Inflammatory macrophage treated with lipopolysaccharide for 1 hour (primary cell): ENCODE measurements around the gene OR1D2.
"Not testable (repeated sequence)": the region's sequence is repeated elsewhere in the genome, so short reads cannot be mapped to it uniquely, and the experiment has no call there.

Experiments
- DNase-seq, 2 donors: peaks; one replicate each; pipeline ENCODE4 v3.0.0-alpha.2; 2020 to 2022

The OR1D2 gene

GRCh38 chr17:3104322-3104721 is at the start of gene OR1D2:
TSS of gene OR1D2 (minus strand) at chr17:3104422. CDS start at chr17:3092996, 11,426 bp downstream.
- no peak for DNase-seq

- not testable (repeated sequence) for DNase-seq
Measured at GRCh38 chr17:3137494-3137893, 33.3 kb upstream of the OR1D2 start.

GRCh38 chr17:3127451-3127850 is 23.2 kb upstream of the OR1D2 start, which contains the start of gene OR1G1:
TSS of gene OR1G1 (minus strand) at chr17:3127551. CDS start at chr17:3127551, 0 bp downstream.
- DNase-seq, result no peak

DNA sequence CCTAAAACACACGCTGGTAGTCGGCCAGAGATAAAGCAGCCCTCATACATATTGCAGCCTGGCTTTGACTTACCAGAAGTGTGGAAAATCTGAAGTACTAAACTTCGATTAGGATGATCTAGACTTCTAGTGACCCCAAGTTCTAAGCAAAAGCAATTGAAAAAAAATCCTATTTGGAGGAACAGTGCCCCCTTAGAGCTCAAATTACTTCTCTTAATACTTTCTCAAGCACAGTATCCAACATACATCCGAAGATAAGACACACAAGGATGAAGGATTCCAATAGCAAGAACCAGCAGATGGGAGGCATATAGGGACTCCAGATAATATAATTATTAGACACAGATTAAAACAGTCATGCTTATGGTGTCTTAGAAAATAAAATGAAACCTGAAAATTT is 30.4 kb downstream of the OR1D2 start:
- not testable (repeated sequence) for DNase-seq

- DNase-seq, result peak; percentile 43 to 61
Measured at GRCh38 chr17:3065192-3065591, 39.0 kb downstream of the OR1D2 start.

- not testable (repeated sequence) for DNase-seq
Measured at GRCh38 chr17:3063507-3063906, 40.7 kb downstream of the OR1D2 start, which contains the start of gene OR1D5. TSS of gene OR1D5 (minus strand) at chr17:3063607. CDS start at chr17:3063607, 0 bp downstream.

DNA sequence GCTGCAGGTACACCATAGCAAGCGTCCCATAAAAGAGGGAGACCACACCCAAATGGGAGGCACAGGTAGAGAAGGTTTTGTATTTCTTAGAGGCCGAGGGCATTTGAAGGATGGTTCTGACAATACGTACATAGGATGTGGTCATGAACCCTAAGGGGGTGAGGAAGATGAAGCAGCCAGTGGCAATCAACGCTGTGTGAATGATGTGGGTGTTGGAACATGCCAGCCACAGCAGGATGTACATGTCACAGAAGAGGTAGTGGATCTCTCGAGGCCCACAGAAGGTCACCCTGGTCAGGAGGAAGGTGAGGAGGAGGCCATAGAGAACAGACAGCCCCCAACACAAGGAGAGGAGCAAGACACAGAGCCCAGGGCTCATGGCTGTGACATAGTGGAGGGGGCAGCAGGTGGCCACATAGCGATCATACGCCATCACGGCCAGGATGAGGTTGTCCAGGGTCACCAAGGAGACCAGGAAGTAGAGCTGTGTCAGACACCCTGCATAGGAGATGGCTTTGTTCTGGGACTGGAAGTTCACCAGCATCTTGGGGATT is 41.3 kb downstream of the OR1D2 start:
- not testable (repeated sequence) for DNase-seq

GRCh38 chr17:3054868-3055267 is 49.4 kb downstream of the OR1D2 start:
- DNase-seq, result not testable (repeated sequence)

- no peak for DNase-seq
Measured at GRCh38 chr17:3049705-3050295, 54.4 kb downstream of the OR1D2 start.

DNA sequence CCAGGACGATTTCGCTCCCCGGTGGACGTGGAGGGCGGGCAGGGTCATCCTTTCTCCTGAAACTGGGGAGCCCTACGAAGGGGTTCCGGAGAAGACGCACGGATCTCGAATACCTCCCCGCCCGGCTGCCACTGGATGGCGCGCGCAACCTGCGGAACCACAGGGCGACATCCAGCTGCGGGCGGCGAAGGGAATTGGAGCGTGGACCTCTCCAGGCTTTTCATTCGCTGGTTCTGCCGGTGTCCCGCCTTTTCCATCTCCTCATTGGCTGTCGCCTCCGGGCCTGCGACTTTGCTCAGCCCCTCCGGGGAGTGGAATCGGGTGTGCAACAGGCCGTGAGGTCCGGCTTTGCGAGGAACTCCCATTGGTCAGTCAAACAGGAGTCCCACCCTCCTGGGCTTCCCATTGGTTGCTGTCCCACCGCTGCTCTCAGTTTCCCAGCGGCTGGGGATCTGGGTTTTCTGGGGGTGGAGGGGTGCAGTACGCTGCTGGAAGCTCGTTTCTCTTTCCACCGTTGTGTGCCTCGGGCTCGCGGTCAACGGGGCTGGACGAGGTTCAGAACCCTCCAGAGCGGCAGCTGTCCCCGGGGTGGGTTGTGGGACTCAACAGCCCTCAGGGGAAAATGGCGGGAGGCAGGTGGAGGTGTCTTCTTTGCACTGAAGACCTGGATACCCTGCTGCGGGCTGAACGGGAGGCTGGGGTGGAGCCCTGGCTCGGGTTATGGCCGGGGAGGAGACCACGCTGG is 55.3 kb downstream of the OR1D2 start:
- DNase-seq, result peak; percentile 96 to 98

DNA sequence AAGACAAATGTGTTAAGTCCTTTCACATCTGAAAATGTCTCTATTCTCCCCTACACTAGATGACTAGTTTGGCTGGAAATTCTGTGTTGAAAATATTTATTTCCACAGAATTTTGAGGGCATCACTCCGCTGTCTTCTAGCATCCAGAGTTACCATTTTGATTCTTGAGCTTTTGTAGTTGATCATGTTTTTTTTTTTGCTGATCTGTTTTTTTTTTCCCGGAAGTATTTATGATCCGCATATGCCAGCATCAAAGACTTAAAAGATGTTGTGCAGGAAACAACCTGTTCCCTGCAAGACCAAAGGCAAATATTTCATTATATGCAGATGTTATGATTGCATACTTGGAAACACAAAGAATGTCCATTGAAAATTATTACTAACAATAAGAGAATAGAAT is 57.5 kb downstream of the OR1D2 start:
- no peak for DNase-seq

GRCh38 chr17:3043737-3044365 is 60.4 kb downstream of the OR1D2 start:
- DNase-seq, result peak in 1 of 2 donors; percentile 21

- no peak for DNase-seq
Measured at GRCh38 chr17:3040882-3041281, 63.3 kb downstream of the OR1D2 start.

GRCh38 chr17:3039736-3040135 is 64.5 kb downstream of the OR1D2 start:
- peak; percentile 78 to 86 for DNase-seq

GRCh38 chr17:3038941-3039340 is 65.3 kb downstream of the OR1D2 start:
- no peak for DNase-seq
